AG10803 (cell line): ENCODE data around the gene GPR153.
A peak's percentile ranks its signal among the peaks of the same experiment; 100 is the strongest.

Experiments used
- DNase-seq: peaks from one replicate; pipeline ENCODE4 v3.0.0; 2010; ENCODE audit warnings: low read depth
- H3K4me3 ChIP-seq: 2 replicates; pipeline ENCODE4 v1.5.1; 2011; ENCODE audit warnings: mild to moderate bottlenecking, low read length, control low read depth
- TF ChIP-seq, protein P1 (sequence below): conservative IDR thresholded peaks from 2 replicates; pipeline ENCODE4 v1.5.1; 2011; ENCODE audit warnings: mild to moderate bottlenecking, low read length, control low read depth, inconsistent platforms

GPR153 gene

DNA sequence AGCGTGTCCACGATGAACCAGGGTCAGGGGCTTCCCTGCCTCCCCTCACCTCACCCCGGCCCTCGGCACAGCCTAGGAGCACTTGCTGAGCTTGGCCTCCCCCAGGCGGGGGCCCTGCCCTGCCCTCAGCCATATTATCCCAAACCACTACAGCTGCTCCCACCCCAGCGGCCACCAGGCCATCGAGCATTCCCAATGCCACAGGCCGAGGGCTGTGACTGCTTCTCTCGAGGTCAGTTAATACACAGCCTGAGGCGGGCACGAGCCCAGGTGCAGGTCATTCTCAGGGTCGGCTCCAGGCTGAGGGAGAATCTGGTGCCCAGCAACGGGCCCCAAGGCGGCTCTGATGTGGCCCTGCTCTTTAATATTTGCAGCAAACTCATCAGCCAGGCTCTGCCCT is 8.4 kb upstream of the GPR153 start:
- no peak overlapping the region for H3K4me3 ChIP-seq

DNA sequence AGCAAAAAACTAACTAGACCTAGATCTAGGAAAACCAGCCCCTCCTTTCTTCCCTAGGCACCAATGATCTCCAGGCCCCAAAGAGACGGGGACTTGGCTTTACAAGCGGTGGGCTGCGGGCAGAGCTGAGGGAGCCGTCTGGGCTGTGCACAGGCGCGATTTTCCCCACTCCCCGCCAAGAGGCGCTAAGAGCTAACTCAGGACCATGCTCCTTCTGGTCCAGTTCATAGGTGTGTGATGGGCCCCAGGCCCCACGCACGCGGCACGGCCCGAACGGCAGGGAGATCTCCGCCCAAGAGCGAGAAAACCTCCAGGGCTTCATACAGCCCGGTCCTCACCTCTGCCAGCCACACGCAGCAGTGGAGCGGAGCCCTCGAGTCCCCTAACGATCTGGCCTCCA is 7.5 kb upstream of the GPR153 start:
- TF ChIP-seq, protein P1, sequence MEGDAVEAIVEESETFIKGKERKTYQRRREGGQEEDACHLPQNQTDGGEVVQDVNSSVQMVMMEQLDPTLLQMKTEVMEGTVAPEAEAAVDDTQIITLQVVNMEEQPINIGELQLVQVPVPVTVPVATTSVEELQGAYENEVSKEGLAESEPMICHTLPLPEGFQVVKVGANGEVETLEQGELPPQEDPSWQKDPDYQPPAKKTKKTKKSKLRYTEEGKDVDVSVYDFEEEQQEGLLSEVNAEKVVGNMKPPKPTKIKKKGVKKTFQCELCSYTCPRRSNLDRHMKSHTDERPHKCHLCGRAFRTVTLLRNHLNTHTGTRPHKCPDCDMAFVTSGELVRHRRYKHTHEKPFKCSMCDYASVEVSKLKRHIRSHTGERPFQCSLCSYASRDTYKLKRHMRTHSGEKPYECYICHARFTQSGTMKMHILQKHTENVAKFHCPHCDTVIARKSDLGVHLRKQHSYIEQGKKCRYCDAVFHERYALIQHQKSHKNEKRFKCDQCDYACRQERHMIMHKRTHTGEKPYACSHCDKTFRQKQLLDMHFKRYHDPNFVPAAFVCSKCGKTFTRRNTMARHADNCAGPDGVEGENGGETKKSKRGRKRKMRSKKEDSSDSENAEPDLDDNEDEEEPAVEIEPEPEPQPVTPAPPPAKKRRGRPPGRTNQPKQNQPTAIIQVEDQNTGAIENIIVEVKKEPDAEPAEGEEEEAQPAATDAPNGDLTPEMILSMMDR = no peak
- no peak for DNase-seq
- no peak overlapping the region for H3K4me3 ChIP-seq

More for the DNA sequence above, 8.4 kb upstream of the GPR153 start:
- TF ChIP-seq, protein P1 = no peak
- no peak for DNase-seq

DNA sequence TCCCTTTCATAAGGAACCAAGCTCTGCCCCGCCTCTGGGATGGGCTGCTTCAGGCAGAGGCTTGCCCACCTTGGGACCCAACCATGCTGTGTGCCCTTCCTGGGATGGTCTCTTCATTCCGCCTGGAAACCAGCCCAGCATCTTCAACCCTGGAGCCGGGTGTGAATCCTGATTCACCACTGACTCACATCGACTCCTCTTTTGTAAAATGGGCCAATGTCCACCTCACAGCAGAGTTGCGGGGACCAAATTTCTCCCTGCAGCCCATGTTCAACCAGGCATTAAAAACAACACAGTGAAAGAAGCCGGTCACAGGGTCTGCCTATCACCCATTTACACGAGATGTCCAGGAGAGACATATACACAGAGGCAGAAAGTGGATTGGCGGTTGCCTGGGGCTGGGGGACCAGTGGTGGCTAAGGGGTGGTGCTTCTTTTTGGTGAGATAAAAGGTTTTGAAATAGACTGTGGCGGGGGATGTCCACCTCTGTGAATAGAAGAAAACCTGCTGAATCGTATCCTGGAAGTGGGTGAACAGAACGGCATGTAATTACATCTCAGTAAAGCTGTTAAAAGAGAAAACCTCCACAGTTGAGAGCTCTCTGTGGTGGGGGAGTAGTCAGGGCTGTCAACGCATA is 6.9 kb upstream of the GPR153 start:
- TF ChIP-seq, protein P1 = no peak
- no peak for DNase-seq
- H3K4me3 ChIP-seq = no peak overlapping the region

DNA sequence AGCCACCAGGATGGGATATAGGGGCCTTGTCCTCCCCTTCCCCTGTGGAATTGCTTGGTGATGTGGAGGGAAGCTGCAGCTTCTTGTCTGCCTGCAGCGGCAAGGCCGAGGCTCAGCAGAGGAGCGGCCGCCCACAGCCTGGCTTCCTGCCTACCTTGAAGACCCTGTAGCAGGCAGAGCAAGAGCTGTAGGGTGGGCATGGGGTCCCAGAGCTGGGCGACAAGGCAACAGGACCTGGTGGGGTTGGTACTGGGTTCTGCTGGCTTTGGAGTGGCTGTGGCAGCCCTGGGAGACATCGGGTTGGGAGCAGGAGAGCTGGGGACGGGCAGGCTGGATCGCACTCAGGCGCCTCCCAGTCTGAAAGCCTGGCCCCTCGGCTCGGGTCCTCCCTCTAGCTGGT is 5.7 kb upstream of the GPR153 start:
- no peak overlapping the region for H3K4me3 ChIP-seq
- DNase-seq = no peak
- TF ChIP-seq, protein P1 = no peak

DNA sequence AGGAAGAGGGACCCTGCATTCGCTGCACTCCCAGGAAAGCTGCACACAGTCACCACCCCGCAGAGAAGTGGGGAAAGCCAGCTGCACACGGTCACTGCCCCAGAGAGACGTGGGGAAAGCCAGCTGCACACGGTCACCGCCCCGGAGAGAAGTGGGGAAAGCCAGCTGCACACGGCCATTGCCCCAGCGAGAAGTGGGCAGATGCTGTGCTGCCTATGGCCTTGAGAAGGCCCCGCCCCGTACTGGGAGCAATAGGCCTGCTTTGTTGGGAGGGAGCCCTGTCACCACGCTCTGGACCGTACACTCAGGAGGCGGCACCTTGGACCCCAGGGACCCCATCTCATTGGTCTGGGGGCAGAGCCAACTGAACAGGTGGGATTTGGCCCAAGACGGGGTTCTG is 4.3 kb upstream of the GPR153 start:
- no peak for DNase-seq
- TF ChIP-seq, protein P1 = no peak
- H3K4me3 ChIP-seq = no peak overlapping the region

DNA sequence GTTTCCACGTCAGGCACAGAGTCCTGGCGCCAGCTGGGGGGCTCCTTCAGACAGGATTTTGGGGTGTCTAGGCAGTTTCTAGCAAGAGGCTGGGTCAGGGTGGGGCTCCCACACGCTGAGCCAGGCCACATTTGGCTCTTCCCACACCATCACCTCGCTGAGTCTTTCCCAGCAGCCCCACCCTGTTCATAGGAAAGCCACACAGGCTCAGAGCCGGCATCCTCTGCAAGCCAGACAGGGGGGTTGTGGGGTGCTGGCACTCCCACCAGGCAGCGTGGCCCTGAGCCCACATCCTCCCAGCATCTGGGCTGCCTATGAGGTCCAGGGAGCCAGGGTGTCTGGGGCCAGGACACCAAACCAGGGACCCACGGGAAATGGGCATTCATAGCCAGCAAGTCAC is 2.8 kb upstream of the GPR153 start:
- TF ChIP-seq, protein P1 = no peak
- H3K4me3 ChIP-seq = no peak overlapping the region
- DNase-seq = peak; percentile 28

DNA sequence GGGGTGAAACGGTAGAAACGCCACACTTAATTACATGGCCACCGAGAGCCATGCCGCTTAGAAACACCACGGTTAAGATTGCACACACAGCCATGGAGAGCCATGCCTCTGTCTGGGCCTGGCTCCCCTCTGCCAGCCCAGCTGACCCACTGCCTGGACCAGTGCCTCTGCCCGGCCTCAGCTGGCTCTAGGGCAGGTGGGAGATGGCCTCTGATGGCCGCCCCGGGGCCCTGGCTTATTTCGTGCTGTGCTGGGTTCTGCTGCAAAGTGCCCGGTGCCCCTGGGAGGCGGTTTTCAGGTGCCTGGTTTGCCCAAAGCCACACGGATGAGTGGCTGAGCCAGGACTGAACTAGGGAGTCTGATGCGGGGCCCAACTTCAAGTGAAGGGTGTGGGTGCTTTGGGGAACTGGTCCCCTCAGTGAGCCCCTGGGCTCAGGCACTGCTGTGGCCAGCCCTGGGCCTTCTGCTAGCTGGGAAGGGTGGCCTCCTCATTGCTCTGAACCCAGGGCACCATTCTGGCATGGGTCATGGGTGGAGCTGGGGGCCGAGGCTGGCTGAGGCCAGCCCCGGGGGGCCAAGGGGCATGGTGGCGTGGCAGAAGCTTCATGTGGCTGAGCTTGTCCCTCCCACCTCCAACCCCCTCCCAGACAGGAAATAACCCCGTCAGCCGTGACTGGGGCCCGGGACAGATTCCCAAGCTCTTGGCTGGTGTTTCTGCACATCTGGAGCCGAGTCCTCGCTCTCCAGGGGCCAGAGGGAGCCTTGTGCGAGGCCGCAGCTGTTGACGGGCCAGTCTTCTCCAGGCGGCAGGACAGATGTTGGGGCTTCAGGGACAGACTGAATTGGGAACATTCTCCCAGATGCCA is 1.9 kb upstream of the GPR153 start:
- TF ChIP-seq, protein P1 = no peak
- DNase-seq = peak; percentile 75
- H3K4me3 ChIP-seq = no peak overlapping the region; the same call in 1 of the 2 replicates
